ENCODE measurements around the gene ZAR1L. TPM values are rescaled to one million over a fixed set of nuclear protein-coding genes. Genes with fewer than 3 reads are reported as not detected.

ZAR1L gene, protein sequence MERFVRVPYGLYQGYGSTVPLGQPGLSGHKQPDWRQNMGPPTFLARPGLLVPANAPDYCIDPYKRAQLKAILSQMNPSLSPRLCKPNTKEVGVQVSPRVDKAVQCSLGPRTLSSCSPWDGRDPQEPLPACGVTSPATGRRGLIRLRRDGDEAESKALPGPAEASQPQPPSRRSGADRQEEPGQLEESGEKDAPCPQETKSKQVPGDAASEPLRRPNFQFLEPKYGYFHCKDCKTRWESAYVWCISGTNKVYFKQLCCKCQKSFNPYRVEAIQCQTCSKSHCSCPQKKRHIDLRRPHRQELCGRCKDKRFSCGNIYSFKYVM
- polyA plus RNA-seq: not detected in 2 replicates

DNA sequence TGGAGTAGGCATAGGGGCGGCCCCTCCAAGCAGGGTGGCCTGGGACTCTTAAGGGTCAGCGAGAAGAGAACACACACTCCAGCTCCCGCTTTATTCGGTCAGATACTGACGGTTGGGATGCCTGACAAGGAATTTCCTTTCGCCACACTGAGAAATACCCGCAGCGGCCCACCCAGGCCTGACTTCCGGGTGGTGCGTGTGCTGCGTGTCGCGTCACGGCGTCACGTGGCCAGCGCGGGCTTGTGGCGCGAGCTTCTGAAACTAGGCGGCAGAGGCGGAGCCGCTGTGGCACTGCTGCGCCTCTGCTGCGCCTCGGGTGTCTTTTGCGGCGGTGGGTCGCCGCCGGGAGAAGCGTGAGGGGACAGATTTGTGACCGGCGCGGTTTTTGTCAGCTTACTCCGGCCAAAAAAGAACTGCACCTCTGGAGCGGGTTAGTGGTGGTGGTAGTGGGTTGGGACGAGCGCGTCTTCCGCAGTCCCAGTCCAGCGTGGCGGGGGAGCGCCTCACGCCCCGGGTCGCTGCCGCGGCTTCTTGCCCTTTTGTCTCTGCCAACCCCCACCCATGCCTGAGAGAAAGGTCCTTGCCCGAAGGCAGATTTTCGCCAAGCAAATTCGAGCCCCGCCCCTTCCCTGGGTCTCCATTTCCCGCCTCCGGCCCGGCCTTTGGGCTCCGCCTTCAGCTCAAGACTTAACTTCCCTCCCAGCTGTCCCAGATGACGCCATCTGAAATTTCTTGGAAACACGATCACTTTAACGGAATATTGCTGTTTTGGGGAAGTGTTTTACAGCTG lies at the start of gene ZAR1L, which contains the start of gene BRCA2:
Gene ZAR1L (minus strand): TSS at position 126 of the 790 bp plus-strand sequence. CDS start 3,438 bp downstream, outside the sequence.
Gene BRCA2 (plus strand): TSS at position 271 of the 790 bp plus-strand sequence. CDS start 953 bp downstream, outside the sequence.

Other genes with a start within 250 kb of the ZAR1L start
- 0.09 TPM in 1 of 2 replicates, not detected in the other for gene BRCA2, start 145 bp upstream of the ZAR1L start, polyA plus RNA-seq
- gene N4BP2L1, start 112.8 kb upstream of the ZAR1L start, polyA plus RNA-seq: 6.6 and 8.8 TPM in 2 replicates
- gene N4BP2L2, start 223.4 kb upstream of the ZAR1L start, polyA plus RNA-seq: 187 and 189 TPM in 2 replicates

All from Purkinje cell (primary cell).